Loucy (cell line): ENCODE data around the gene AFF3.

ENCODE experiments used
- CTCF ChIP-seq: fragments of 200-600 bp; sonication (generic); conservative IDR thresholded peaks from 2 replicates; pipeline ENCODE4 v1.5.1; 2014; ENCODE audit warnings: mild to moderate bottlenecking, antibody characterized with exemption, low read length
- EZH2phosphoT487 ChIP-seq: fragments of 200-600 bp; IDR thresholded peaks from 2 replicates; pipeline ENCODE4 v1.6.1; 2018; ENCODE audit warnings: antibody characterized with exemption, mild to moderate bottlenecking, moderate library complexity, borderline replicate concordance

GRCh38 chr2:100006516-100006915, 135.9 kb downstream of the AFF3 start:
- TF ChIP-seq CTCF (no peak), EZH2phosphoT487 (no peak)
